ENCODE results near the gene FAM9C. TPM values are rescaled to one million over a fixed set of nuclear protein-coding genes. Genes with fewer than 3 reads are reported as not detected.

The FAM9C gene
- total RNA-seq, 1 donor from 2014 or later, result not detected

GRCh38 chrX:12992544-12993118 is 51.8 kb downstream of the FAM9C start:
- Mint-ChIP-seq H3K4me3 (ENCODE audit: unreplicated experiment) (no peak overlapping the region), H3K27me3 (ENCODE audit: low read depth) (no peaks in the 10 kb centered on the region), H3K4me1 (ENCODE audit: low read depth) (peaks cover 28% of the 10 kb centered on the region), H3K9me3 (ENCODE audit: low read depth) (peaks cover 10% of the 10 kb centered on the region), H3K36me3 (ENCODE audit: low read depth) (no peaks in the 10 kb centered on the region), H3K27ac (ENCODE audit: unreplicated experiment) (no peak overlapping the region)
- no peak for DNase-seq (ENCODE audit: low spot score)
- TF ChIP-seq CTCF (IDR thresholded peaks at IDR 0.05), result no peak

- Mint-ChIP-seq H3K27ac (ENCODE audit: unreplicated experiment) (no peak overlapping the region), H3K4me3 (ENCODE audit: unreplicated experiment) (no peak overlapping the region), H3K27me3 (ENCODE audit: low read depth) (no peaks in the 10 kb centered on the region), H3K9me3 (ENCODE audit: low read depth) (peaks cover 14% of the 10 kb centered on the region), H3K36me3 (ENCODE audit: low read depth) (no peaks in the 10 kb centered on the region), H3K4me1 (ENCODE audit: low read depth) (peaks cover 33% of the 10 kb centered on the region)
- no peak for TF ChIP-seq CTCF (IDR thresholded peaks at IDR 0.05)
- DNase-seq (ENCODE audit: low spot score), result no peak
These were observed 52.8 kb downstream of the FAM9C start for GRCh38 chrX:12991575-12991974.

- Mint-ChIP-seq H3K4me3 (ENCODE audit: unreplicated experiment) (no peak overlapping the region), H3K4me1 (ENCODE audit: low read depth) (peaks cover 48% of the 10 kb centered on the region), H3K9me3 (ENCODE audit: low read depth) (peaks cover 18% of the 10 kb centered on the region), H3K27me3 (ENCODE audit: low read depth) (no peaks in the 10 kb centered on the region), H3K36me3 (ENCODE audit: low read depth) (peaks cover 2% of the 10 kb centered on the region), H3K27ac (ENCODE audit: unreplicated experiment) (no peak overlapping the region)
- DNase-seq (ENCODE audit: low spot score), result no peak
- TF ChIP-seq CTCF (IDR thresholded peaks at IDR 0.05), result no peak
These were observed 55.0 kb downstream of the FAM9C start for GRCh38 chrX:12989461-12989860.

- DNase-seq (ENCODE audit: low spot score), result no peak
- Mint-ChIP-seq H3K4me3 (ENCODE audit: unreplicated experiment) (no peak overlapping the region), H3K27me3 (ENCODE audit: low read depth) (no peaks in the 10 kb centered on the region), H3K9me3 (ENCODE audit: low read depth) (peaks cover 15% of the 10 kb centered on the region), H3K27ac (ENCODE audit: unreplicated experiment) (no peak overlapping the region), H3K4me1 (ENCODE audit: low read depth) (peaks cover 47% of the 10 kb centered on the region), H3K36me3 (ENCODE audit: low read depth) (peaks cover 2% of the 10 kb centered on the region)
- TF ChIP-seq CTCF (IDR thresholded peaks at IDR 0.05), result no peak
These were observed 55.6 kb downstream of the FAM9C start for GRCh38 chrX:12988797-12989196.

- Mint-ChIP-seq H3K9me3 (ENCODE audit: low read depth) (peaks cover 20% of the 10 kb centered on the region), H3K4me1 (ENCODE audit: low read depth) (peaks cover 45% of the 10 kb centered on the region), H3K27ac (ENCODE audit: unreplicated experiment) (no peak overlapping the region), H3K27me3 (ENCODE audit: low read depth) (no peaks in the 10 kb centered on the region), H3K36me3 (ENCODE audit: low read depth) (peaks cover 2% of the 10 kb centered on the region), H3K4me3 (ENCODE audit: unreplicated experiment) (no peak overlapping the region)
- DNase-seq (ENCODE audit: low spot score), result no peak
- TF ChIP-seq CTCF (IDR thresholded peaks at IDR 0.05), result no peak
These were observed 56.4 kb downstream of the FAM9C start for GRCh38 chrX:12987900-12988594.

All from chondrocyte (in vitro differentiated cells).